Left ventricle myocardium inferior (tissue), 1 donor: ENCODE data around the gene HOXB3. TPM values are rescaled to one million over a fixed set of nuclear protein-coding genes. Genes with fewer than 3 reads are reported as not detected.
A peak's percentile ranks its signal among the peaks of the same experiment; 100 is the strongest.

Experiments
- DNase-seq: peaks from one replicate; pipeline ENCODE4 v3.0.0-alpha.2; 2020
- H3K27ac ChIP-seq: fragments of 200-600 bp; replicated peaks from 2 replicates; pipeline ENCODE4 v1.8.0; 2021
- H3K27me3 ChIP-seq: fragments of 200-600 bp; 2 replicates; pipeline ENCODE4 v1.8.0; 2021; ENCODE audit warnings: low read depth
- H3K36me3 ChIP-seq: fragments of 200-600 bp; 2 replicates; pipeline ENCODE4 v1.8.0; 2021
- H3K4me1 ChIP-seq: fragments of 200-600 bp; 2 replicates; pipeline ENCODE4 v1.8.0; 2021
- H3K4me3 ChIP-seq: fragments of 200-600 bp; 2 replicates; pipeline ENCODE4 v1.8.0; 2021; ENCODE audit warnings: mild to moderate bottlenecking, moderate library complexity
- H3K9me3 ChIP-seq: fragments of 200-600 bp; replicated peaks from 2 replicates; pipeline ENCODE4 v1.8.0; 2021
- intact Hi-C: fragments of 100-400 bp; cut with micrococcal nuclease; formaldehyde crosslinking; loops from one replicate; pipeline ENCODE4 v1.11.0; 2022
- total RNA-seq: library from RNA; stranded (reverse); fragmentation: NEBNext Ultra II Directional; extraction: Animal tissue kit (Norgen Biotek cat#: 25700); gene quantifications from one replicate; pipeline ENCODE4 v1.2.1, GENCODE V29; 2021
- TF ChIP-seq, protein P1 (sequence below): fragments of 200-600 bp; IDR thresholded peaks from 2 replicates; pipeline ENCODE4 v1.8.0; 2021; ENCODE audit warnings: antibody characterized with exemption, mild to moderate bottlenecking, borderline replicate concordance
- donor health status: DM: no; HTN: yes; CAD: no; lungs with severe emphysema.

HOXB3 gene
- total RNA-seq, 1 donor from 2014 or later = 0.91 TPM

DNA sequence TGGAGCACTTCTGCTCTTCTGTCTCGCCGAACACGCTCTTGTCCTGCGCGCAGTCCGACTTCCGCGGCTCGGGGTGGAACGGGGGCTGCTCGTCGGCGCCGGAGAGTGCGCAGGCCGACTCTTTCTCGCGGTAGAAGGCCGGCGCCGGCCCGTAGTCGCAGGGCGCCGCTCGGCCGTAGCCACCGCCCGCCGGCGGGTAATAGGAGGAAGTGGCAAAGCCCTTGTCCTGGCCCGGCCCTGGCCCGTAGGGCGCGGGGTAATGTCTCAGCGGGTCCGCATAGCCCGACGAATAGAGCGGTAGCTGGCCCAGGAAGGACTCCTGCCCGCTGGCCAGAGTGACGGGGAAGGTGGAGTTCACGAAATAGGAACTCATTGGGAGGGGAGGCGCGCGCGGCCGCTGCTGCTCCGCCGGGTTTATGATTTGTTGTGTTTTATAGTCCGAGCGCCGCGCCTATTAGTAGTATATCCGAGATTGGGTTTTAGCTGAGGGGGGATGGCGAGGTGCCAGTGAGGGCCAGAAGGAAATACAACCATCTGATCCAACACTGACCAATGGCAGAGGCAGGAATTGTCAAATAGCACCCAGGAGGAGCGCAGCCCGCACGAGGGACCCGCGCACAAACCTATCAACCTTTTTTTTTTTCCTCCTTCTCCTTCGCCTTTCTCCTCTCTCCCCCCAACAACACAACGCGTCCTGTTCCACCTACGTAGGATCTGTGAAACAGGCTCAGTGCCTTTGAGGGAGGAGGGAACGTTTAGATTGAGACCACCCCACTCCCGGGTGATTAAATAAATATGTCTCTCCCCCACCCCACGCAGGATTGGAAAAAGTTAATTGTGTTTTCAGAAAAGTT, 8.0 kb upstream of the HOXB3 start:
- peak overlapping the region; percentile 63 for H3K4me3 ChIP-seq
- H3K4me1 ChIP-seq = peaks cover 42% of the 10 kb centered on the region
- peak overlapping the region; percentile 60 for H3K27ac ChIP-seq
- DNase-seq = no peak
- intact Hi-C loops = no loop called here
- peaks cover 100% of the 10 kb centered on the region for H3K27me3 ChIP-seq
- TF ChIP-seq, protein P1, sequence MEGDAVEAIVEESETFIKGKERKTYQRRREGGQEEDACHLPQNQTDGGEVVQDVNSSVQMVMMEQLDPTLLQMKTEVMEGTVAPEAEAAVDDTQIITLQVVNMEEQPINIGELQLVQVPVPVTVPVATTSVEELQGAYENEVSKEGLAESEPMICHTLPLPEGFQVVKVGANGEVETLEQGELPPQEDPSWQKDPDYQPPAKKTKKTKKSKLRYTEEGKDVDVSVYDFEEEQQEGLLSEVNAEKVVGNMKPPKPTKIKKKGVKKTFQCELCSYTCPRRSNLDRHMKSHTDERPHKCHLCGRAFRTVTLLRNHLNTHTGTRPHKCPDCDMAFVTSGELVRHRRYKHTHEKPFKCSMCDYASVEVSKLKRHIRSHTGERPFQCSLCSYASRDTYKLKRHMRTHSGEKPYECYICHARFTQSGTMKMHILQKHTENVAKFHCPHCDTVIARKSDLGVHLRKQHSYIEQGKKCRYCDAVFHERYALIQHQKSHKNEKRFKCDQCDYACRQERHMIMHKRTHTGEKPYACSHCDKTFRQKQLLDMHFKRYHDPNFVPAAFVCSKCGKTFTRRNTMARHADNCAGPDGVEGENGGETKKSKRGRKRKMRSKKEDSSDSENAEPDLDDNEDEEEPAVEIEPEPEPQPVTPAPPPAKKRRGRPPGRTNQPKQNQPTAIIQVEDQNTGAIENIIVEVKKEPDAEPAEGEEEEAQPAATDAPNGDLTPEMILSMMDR = no peak
- H3K36me3 ChIP-seq = no peaks in the 10 kb centered on the region
- no peaks in the 10 kb centered on the region for H3K9me3 ChIP-seq

DNA sequence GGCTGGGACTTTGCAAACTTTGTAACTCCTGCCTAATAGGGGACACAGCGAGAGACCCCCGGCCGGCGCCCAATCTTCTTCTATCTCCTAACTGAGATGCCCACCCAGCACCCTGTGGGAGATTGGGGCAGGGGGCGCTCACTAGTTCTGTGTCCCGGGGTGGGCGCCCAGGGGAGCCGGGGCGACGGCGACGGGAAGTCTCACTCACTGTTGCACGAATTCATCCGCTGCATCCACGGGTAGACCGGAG, 7.4 kb upstream of the HOXB3 start:
- peaks cover 100% of the 10 kb centered on the region for H3K27me3 ChIP-seq
- H3K4me3 ChIP-seq = peak overlapping the region; percentile 63
- H3K36me3 ChIP-seq = no peaks in the 10 kb centered on the region
- peaks cover 42% of the 10 kb centered on the region for H3K4me1 ChIP-seq
- intact Hi-C loops = no loop called here
- no peaks in the 10 kb centered on the region for H3K9me3 ChIP-seq
- peak overlapping the region; percentile 60 for H3K27ac ChIP-seq
- TF ChIP-seq, protein P1 = no peak
- DNase-seq = no peak

DNA sequence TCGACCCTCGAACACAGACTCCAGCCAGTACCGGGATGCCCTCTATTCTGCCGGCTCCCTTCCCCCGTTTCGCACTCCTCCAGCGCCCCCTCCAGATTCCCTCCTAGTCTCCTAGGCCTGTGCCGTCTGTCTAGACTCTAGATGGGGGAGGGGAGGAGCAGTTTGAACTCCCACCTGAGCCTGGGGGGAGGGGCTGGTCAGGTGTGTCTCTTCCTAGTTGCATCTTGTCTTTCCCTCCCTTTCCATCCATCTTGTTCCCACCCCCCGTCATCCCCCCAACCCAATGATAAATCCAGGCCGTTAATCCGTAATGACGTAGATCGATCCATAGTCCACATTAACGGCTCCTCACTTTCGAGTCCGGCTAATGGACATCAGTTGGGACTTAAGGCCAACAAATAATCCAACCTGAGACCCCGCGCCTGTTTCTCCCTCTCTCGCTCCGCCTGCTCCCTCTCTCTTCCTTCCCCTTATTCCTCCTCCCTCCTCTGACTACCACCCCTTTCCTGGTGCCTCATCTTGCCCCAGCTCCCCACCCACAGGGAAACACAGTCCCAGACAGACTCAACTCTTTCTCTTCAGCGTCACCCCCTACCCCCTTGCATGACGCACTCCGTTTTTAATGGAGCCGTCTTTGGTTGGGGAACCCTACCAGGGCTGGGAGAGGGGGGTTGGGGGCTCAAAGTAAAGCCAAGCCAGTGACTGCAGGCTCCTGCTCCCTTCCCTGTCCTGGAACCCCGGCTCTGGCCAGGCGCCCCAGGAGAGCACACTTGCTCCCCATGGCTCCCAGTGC, 6.9 kb upstream of the HOXB3 start:
- no peaks in the 10 kb centered on the region for H3K36me3 ChIP-seq
- no peaks in the 10 kb centered on the region for H3K9me3 ChIP-seq
- intact Hi-C loops = no loop called here
- peaks cover 100% of the 10 kb centered on the region for H3K27me3 ChIP-seq
- peaks cover 38% of the 10 kb centered on the region for H3K4me1 ChIP-seq
- DNase-seq = no peak
- TF ChIP-seq, protein P1 = no peak
- peak overlapping the region; percentile 63 for H3K4me3 ChIP-seq
- peak overlapping the region; percentile 60 for H3K27ac ChIP-seq

DNA sequence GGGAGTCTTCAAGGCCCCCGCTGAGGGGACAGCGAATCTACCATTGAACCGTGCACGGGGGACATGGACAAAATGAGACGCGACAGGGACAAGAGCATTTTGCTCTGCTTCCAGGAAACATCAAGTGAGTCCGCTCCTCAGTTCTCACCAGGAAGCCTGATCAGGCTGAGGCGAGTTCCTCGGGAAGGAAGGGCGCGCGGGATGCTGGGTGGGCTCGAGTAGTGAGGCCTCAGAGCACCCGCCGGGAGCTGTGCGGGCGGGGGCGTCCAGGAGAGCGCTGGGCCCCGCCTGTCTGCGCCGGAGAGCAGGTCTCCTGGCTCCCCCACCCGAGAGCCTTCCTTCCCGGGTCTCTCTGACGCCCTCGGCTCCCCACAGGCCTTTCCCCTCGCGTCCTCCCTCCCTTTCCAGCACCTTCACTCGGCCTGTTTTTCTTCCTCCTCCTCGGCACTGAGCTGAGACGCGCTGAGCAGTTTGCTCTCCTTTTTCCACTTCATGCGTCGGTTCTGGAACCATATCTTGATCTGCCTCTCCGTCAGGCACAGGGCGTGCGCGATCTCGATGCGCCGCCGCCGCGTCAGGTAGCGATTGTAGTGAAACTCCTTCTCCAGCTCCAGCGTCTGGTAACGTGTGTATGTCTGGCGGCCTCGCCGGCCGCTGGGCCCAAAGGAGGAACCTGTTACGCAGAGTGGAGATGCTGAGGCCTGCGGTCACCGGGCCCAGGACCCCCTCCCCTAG, 6.1 kb upstream of the HOXB3 start:
- Histone ChIP-seq H3K9me3 (no peaks in the 10 kb centered on the region), H3K4me1 (peaks cover 38% of the 10 kb centered on the region), H3K4me3 (peak overlapping the region; percentile 63), H3K27ac (no peak overlapping the region), H3K27me3 (peaks cover 100% of the 10 kb centered on the region), H3K36me3 (no peaks in the 10 kb centered on the region)
- no peak for DNase-seq
- TF ChIP-seq, protein P1 = no peak
- intact Hi-C loops = no loop called here

DNA sequence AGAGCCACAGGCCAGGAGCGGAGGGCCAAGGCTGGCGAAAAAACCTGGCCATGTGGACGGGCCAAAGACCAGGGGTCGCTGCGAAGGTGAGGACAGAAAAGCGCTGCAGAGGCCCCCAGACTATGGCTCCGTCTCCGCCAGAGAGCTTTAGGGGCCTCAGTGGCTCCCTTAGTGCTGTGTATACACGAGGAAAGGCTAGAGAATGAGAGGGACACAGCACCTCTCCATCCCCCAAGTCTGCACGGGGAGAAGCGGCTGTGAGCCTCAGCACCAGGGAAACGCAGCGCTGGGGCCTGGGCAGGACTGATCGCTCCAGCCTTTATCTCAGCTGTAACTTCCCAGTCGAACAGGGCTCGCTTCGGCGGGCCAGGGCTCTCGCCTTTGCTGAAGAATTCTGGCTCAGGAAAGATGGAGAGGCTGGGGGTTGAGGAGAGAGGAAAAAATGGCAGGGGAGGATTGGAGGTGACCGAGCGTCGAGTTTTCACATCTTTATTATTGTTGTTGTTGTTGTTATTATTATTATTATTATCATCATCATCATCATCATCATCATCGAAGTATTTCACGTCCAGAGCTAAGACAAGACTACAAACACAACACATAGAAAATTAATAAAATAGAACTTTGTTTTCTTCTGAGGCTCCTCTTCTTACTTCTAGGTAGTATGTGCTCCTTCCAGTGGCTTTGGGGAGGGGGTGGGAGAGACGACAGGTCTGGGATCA, 5.4 kb upstream of the HOXB3 start:
- Histone ChIP-seq H3K4me1 (peaks cover 38% of the 10 kb centered on the region), H3K9me3 (no peaks in the 10 kb centered on the region), H3K4me3 (no peak overlapping the region), H3K27ac (no peak overlapping the region), H3K36me3 (no peaks in the 10 kb centered on the region), H3K27me3 (peaks cover 100% of the 10 kb centered on the region)
- intact Hi-C loops = no loop called here
- no peak for DNase-seq
- TF ChIP-seq, protein P1 = no peak
